GM12892 (cell line): ENCODE results near the gene ARID1A.
A peak's percentile ranks its signal among the peaks of the same experiment; 100 is the strongest.

Source experiments
- DNase-seq: peaks from one replicate; pipeline ENCODE4 v3.0.0; 2011; ENCODE audit not compliant: insufficient read length
- FAIRE-seq: peaks from 2 replicates; lab custom pipeline; 2011; peaks lifted over from hg19 to GRCh38; lab: Jason Lieb, UNC
- POLR2A ChIP-seq: IDR thresholded peaks from 2 replicates; pipeline ENCODE4 v1.6.1; 2011; ENCODE audit warnings: low read depth, low read length, control low read depth
- POLR2AphosphoS5 ChIP-seq: IDR thresholded peaks from 2 replicates; pipeline ENCODE4 v1.6.1; 2011; ENCODE audit warnings: low read depth, low read length, control low read depth
- TAF1 ChIP-seq: IDR thresholded peaks from 2 replicates; pipeline ENCODE4 v1.6.1; 2011; ENCODE audit warnings: low read depth, mild to moderate bottlenecking, control low read depth, low read length, borderline replicate concordance

The ARID1A gene

GRCh38 chr1:26692211-26692792, 3.5 kb upstream of the ARID1A start:
- FAIRE-seq: peak; percentile 85
- DNase-seq: peak; percentile 56

GRCh38 chr1:26692793-26693490, 2.9 kb upstream of the ARID1A start:
- peak; percentile 98 for FAIRE-seq
- DNase-seq: peak; percentile 74
- TF ChIP-seq POLR2A (no peak; the same call in 1 of the 2 replicates), POLR2AphosphoS5 (peak; percentile 29)

More at GRCh38 chr1:26692211-26692792, 3.5 kb upstream of the ARID1A start:
- peak; percentile 78; the same call in 1 of the 2 replicates for TF ChIP-seq POLR2AphosphoS5
- 0 out of 2 replicates have a peak, but pooled peaks have one; percentile 52 for TF ChIP-seq TAF1
- TF ChIP-seq POLR2A: peak; percentile 83; the same call in 1 of the 2 replicates

- FAIRE-seq (no peak), DNase-seq (no peak)
- TF ChIP-seq POLR2AphosphoS5: no peak
- TF ChIP-seq POLR2A: no peak
- TF ChIP-seq TAF1: no peak
Measured at GRCh38 chr1:26693599-26694572, 1.9 kb upstream of the ARID1A start.

- TF ChIP-seq TAF1: no peak
- TF ChIP-seq POLR2A: no peak
- TF ChIP-seq POLR2AphosphoS5: 0 out of 2 replicates have a peak, but pooled peaks have one; percentile 14
- DNase-seq: no peak
- peak; percentile 40 for FAIRE-seq
Measured at GRCh38 chr1:26694638-26695355, 1.0 kb upstream of the ARID1A start.

- TF ChIP-seq POLR2AphosphoS5: no peak
- TF ChIP-seq TAF1: no peak
- no peak for TF ChIP-seq POLR2A
- no peak for FAIRE-seq
- peak; percentile 23 for DNase-seq
Measured at GRCh38 chr1:26696119-26696653, 371 bp downstream of the ARID1A start.

GRCh38 chr1:26696654-26697430, 1.0 kb downstream of the ARID1A start:
- DNase-seq (peak; percentile 31), FAIRE-seq (no peak)
- TF ChIP-seq POLR2AphosphoS5: no peak
- 0 out of 2 replicates have a peak, but pooled peaks have one; percentile 19 for TF ChIP-seq TAF1
- TF ChIP-seq POLR2A: peak; percentile 53; the same call in 1 of the 2 replicates

- FAIRE-seq: no peak
- no peak for DNase-seq
- TF ChIP-seq TAF1 (no peak), POLR2AphosphoS5 (no peak), POLR2A (no peak)
Measured at GRCh38 chr1:26697431-26697977, 1.7 kb downstream of the ARID1A start.

GRCh38 chr1:26697978-26698849, 2.4 kb downstream of the ARID1A start:
- FAIRE-seq: peak; percentile 95
- peak; percentile 36 for DNase-seq
- TF ChIP-seq POLR2AphosphoS5: no peak

- FAIRE-seq (peak; percentile 53), DNase-seq (no peak)
- TF ChIP-seq TAF1 (no peak), POLR2A (no peak), POLR2AphosphoS5 (no peak)
Measured at GRCh38 chr1:26700711-26701110, 4.9 kb downstream of the ARID1A start.
